Tibial nerve (tissue), 3 donors: ENCODE measurements around the gene ADAMTS10.

Source experiments
- POLR2A ChIP-seq, 2 donors: fragments of 450-650 bp; IDR thresholded peaks; one replicate each; pipeline ENCODE4 v1.6.1; 2017; ENCODE audit warnings: antibody characterized with exemption in 2 of 2, mild to moderate bottlenecking in 2 of 2, moderate library complexity in 2 of 2
- TF ChIP-seq, protein P1 (sequence below), 5 experiments: fragments of 200-600 bp in 3 of 5; fragments of 450-650 bp in 2 of 5; sonication (generic) in 3 of 5; IDR thresholded peaks; one replicate each; pipeline ENCODE4 v1.5.1; 2016 to 2019; ENCODE audit warnings: antibody characterized with exemption in 5 of 5, mild to moderate bottlenecking in 3 of 5, moderate library complexity in 2 of 5

DNA sequence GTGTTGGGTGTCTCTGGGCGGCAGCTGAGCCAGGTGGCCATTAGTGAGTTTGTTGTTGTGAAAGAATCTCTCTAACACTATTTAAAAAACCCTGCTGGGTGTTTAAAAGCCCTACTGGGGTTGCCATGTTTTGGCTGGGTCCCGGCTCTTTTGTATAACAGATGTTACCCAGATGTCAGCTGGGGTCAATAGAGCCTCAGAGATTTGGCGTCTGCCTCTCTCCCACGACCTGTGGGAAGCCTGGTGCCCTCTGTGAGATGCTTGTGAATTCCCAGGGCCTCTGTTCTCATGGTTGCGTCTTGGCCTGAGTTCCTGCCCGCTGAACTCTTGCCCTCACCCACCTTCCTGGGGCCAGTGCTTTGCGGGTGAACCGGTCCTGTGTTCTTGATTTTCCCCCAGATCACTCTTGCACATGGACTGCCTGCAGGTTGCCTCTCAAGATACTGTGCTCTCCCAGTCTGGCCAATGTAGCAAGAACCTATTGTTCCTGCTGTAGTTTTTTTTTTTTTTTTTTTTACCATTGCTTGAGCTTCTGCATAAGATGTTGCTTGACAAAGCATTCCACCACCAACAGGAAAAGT lies 29.4 kb upstream of the ADAMTS10 start:
- TF ChIP-seq, protein P1, sequence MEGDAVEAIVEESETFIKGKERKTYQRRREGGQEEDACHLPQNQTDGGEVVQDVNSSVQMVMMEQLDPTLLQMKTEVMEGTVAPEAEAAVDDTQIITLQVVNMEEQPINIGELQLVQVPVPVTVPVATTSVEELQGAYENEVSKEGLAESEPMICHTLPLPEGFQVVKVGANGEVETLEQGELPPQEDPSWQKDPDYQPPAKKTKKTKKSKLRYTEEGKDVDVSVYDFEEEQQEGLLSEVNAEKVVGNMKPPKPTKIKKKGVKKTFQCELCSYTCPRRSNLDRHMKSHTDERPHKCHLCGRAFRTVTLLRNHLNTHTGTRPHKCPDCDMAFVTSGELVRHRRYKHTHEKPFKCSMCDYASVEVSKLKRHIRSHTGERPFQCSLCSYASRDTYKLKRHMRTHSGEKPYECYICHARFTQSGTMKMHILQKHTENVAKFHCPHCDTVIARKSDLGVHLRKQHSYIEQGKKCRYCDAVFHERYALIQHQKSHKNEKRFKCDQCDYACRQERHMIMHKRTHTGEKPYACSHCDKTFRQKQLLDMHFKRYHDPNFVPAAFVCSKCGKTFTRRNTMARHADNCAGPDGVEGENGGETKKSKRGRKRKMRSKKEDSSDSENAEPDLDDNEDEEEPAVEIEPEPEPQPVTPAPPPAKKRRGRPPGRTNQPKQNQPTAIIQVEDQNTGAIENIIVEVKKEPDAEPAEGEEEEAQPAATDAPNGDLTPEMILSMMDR (IDR thresholded peaks at IDR 0.05), result no peak
- no peak for TF ChIP-seq POLR2A (IDR thresholded peaks at IDR 0.05)
